HL-60 (cell line): Measurements from ENCODE around the gene FAM204A.

Experiments used
- DNase-seq, 2 experiments: peaks; one replicate each; pipeline ENCODE4 v3.0.0-alpha.2; 2010 to 2020; ENCODE audit warnings: low read depth in 1 of 2, low spot score in 1 of 2
- H3K27ac ChIP-seq: fragments of 250-450 bp; sonication (Bioruptor Pico); replicated peaks from 2 replicates; pipeline ENCODE4 v1.5.1; 2020; ENCODE audit warnings: mild to moderate bottlenecking, moderate library complexity
- H3K27me3 ChIP-seq: fragments of 250-450 bp; sonication (Bioruptor Pico); 2 replicates; pipeline ENCODE4 v1.5.1; 2021; ENCODE audit warnings: mild to moderate bottlenecking, moderate library complexity; ENCODE audit not compliant: insufficient read depth, poor library complexity, severe bottlenecking
- H3K4me3 ChIP-seq: replicated peaks from 2 replicates; pipeline ENCODE4 v1.5.1; 2011; ENCODE audit warnings: mild to moderate bottlenecking, control low read depth, low read length; ENCODE audit not compliant: insufficient read depth
- GABPA ChIP-seq: IDR thresholded peaks from 2 replicates; pipeline ENCODE4 v1.6.1; 2012; ENCODE audit warnings: low read depth
- POLR2AphosphoS5 ChIP-seq: IDR thresholded peaks from 2 replicates; pipeline ENCODE4 v1.6.1; 2012; ENCODE audit warnings: low read depth
- SPI1 ChIP-seq: IDR thresholded peaks from 2 replicates; pipeline ENCODE4 v1.6.1; 2012; ENCODE audit warnings: low read depth, mild to moderate bottlenecking, borderline replicate concordance
- TF ChIP-seq, protein P1 (sequence below): IDR thresholded peaks from 2 replicates; pipeline ENCODE4 v1.6.1; 2012; ENCODE audit warnings: low read depth; ENCODE audit not compliant: insufficient replicate concordance
- TF ChIP-seq, protein P2 (sequence below): IDR thresholded peaks from one replicate; pipeline ENCODE4 v1.5.1; 2011; ENCODE audit warnings: low read length, control low read depth, inconsistent platforms; ENCODE audit not compliant: insufficient read depth

FAM204A gene

DNA sequence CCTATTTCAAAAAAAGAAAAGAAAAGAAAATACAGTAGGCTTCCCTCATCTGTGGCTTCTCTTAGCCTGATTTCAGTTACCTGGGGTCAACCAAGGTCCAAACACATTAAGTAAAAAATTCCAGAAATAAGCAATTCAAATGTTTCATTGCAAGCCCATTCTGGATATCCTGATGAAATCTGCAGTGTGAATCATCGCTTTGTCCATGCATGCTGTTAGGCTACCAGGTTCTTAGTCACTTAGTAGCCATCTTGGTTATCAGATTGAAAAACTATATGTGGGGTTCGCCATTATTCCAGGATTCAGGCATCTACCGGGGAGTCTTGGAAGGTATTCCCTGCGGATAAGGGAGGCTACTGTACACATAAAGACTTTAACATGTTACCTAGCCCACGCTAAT, 991 bp upstream of the FAM204A start:
- DNase-seq, result no peak
- no peak overlapping the region; the same call in 1 of the 2 replicates for H3K27ac ChIP-seq
- no peak overlapping the region for H3K4me3 ChIP-seq
- TF ChIP-seq GABPA, result no peak
- TF ChIP-seq SPI1, result no peak
- TF ChIP-seq, protein P1, sequence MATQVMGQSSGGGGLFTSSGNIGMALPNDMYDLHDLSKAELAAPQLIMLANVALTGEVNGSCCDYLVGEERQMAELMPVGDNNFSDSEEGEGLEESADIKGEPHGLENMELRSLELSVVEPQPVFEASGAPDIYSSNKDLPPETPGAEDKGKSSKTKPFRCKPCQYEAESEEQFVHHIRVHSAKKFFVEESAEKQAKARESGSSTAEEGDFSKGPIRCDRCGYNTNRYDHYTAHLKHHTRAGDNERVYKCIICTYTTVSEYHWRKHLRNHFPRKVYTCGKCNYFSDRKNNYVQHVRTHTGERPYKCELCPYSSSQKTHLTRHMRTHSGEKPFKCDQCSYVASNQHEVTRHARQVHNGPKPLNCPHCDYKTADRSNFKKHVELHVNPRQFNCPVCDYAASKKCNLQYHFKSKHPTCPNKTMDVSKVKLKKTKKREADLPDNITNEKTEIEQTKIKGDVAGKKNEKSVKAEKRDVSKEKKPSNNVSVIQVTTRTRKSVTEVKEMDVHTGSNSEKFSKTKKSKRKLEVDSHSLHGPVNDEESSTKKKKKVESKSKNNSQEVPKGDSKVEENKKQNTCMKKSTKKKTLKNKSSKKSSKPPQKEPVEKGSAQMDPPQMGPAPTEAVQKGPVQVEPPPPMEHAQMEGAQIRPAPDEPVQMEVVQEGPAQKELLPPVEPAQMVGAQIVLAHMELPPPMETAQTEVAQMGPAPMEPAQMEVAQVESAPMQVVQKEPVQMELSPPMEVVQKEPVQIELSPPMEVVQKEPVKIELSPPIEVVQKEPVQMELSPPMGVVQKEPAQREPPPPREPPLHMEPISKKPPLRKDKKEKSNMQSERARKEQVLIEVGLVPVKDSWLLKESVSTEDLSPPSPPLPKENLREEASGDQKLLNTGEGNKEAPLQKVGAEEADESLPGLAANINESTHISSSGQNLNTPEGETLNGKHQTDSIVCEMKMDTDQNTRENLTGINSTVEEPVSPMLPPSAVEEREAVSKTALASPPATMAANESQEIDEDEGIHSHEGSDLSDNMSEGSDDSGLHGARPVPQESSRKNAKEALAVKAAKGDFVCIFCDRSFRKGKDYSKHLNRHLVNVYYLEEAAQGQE, result no peak
- no peak for TF ChIP-seq POLR2AphosphoS5
- TF ChIP-seq, protein P2, sequence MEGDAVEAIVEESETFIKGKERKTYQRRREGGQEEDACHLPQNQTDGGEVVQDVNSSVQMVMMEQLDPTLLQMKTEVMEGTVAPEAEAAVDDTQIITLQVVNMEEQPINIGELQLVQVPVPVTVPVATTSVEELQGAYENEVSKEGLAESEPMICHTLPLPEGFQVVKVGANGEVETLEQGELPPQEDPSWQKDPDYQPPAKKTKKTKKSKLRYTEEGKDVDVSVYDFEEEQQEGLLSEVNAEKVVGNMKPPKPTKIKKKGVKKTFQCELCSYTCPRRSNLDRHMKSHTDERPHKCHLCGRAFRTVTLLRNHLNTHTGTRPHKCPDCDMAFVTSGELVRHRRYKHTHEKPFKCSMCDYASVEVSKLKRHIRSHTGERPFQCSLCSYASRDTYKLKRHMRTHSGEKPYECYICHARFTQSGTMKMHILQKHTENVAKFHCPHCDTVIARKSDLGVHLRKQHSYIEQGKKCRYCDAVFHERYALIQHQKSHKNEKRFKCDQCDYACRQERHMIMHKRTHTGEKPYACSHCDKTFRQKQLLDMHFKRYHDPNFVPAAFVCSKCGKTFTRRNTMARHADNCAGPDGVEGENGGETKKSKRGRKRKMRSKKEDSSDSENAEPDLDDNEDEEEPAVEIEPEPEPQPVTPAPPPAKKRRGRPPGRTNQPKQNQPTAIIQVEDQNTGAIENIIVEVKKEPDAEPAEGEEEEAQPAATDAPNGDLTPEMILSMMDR, result no peak
- no peaks in the 10 kb centered on the region for H3K27me3 ChIP-seq

DNA sequence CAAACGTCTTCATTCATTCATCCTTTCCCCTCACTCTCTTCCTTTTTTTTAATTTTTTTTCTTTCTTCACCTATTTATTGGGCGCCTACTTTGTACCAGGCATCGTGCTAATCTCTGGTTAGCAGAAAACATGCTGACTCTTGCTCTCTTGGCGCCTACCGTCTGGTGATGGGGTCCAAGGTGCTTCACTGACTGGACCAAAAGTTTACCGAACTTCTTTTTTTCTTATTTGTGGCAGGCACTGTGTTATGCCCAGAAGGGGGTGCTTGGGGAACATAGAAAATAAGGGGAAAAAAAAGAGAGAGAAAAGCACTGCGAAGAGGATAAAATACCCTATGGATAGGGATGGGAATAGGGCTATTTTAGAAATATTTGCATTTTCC, 505 bp upstream of the FAM204A start:
- Histone ChIP-seq H3K4me3 (peak overlapping the region; percentile 80), H3K27ac (peak overlapping the region; percentile 88), H3K27me3 (no peaks in the 10 kb centered on the region)
- TF ChIP-seq, protein P2, result no peak
- TF ChIP-seq, protein P1, result no peak
- no peak for TF ChIP-seq POLR2AphosphoS5
- no peak for TF ChIP-seq GABPA
- no peak for TF ChIP-seq SPI1
- DNase-seq, result peak in 1 of 2 experiments; percentile 4

- H3K27ac ChIP-seq, result peak overlapping the region; percentile 88
Measured at GRCh38 chr10:118340486-118340885, 1.6 kb downstream of the FAM204A start.

More at GRCh38 chr10:118340486-118340885, 1.6 kb downstream of the FAM204A start:
- Histone ChIP-seq H3K27me3 (no peaks in the 10 kb centered on the region), H3K4me3 (peak overlapping the region; percentile 80)
- TF ChIP-seq, protein P1, result no peak
- TF ChIP-seq POLR2AphosphoS5 (peak; percentile 29; the same call in 1 of the 2 replicates), GABPA (peak; percentile 84), SPI1 (no peak)
- TF ChIP-seq, protein P2, result no peak
- peak in 1 of 2 experiments; percentile 72 for DNase-seq
